Esophagus squamous epithelium (tissue), 5 donors: ENCODE results near the gene APMAP. TPM values are rescaled to one million over a fixed set of nuclear protein-coding genes. Genes with fewer than 3 reads are reported as not detected.

ENCODE experiments used
- DNase-seq: peaks from one replicate; lab custom pipeline; 2025; lab: John Stamatoyannopoulos, UW
- H3K27ac ChIP-seq, 4 donors: fragments of 200-600 bp; sonication (generic); one replicate each; pipeline ENCODE4 v1.5.1; 2016 to 2019; ENCODE audit warnings: mild to moderate bottlenecking in 1 of 4
- H3K27me3 ChIP-seq, 4 donors: fragments of 200-600 bp; sonication (generic); 1 replicate in 3 of 4; 2 replicates in 1 of 4; pipeline versions ENCODE4 v1.5.1 to v1.6.0; 2017 to 2021; ENCODE audit warnings: antibody characterized with exemption in 1 of 4
- H3K36me3 ChIP-seq, 3 donors: fragments of 200-600 bp; sonication (generic); one replicate each; pipeline ENCODE4 v1.5.1; 2016 to 2019
- H3K4me1 ChIP-seq, 3 donors: fragments of 200-600 bp; sonication (generic); one replicate each; pipeline ENCODE4 v1.5.1; 2017 to 2019
- H3K4me3 ChIP-seq, 4 donors: fragments of 200-600 bp; sonication (generic); 1 replicate in 3 of 4; 2 replicates in 1 of 4; pipeline ENCODE4 v1.5.1; 2016 to 2019; ENCODE audit warnings: mild to moderate bottlenecking in 2 of 4, moderate library complexity in 1 of 4
- H3K9me3 ChIP-seq, 3 donors: fragments of 200-600 bp; sonication (generic); one replicate each; pipeline ENCODE4 v1.5.1; 2016 to 2019
- POLR2A ChIP-seq, 4 donors: fragments of 450-650 bp; IDR thresholded peaks; one replicate each; pipeline ENCODE4 v1.6.1; 2017; ENCODE audit warnings: antibody characterized with exemption in 4 of 4, mild to moderate bottlenecking in 4 of 4, moderate library complexity in 3 of 4
- WGBS, 2 donors: methylation state at CpG; one replicate each; pipeline ENCODE4 v1.1.5; 2018; 5-methylcytosine and 5-hydroxymethylcytosine counted together
- intact Hi-C: fragments of 100-400 bp; cut with DNase I; formaldehyde crosslinking; loops from one replicate; pipeline ENCODE4 v1.15.0; 2022
- total RNA-seq, 4 donors: library from RNA; depleted of rRNA; stranded (reverse); fragments of >200 nt; gene quantifications; one replicate each; pipeline ENCODE4 v1.1.0, GENCODE V29; 2016
- TF ChIP-seq, protein P1 (sequence below), 6 experiments: fragments of 450-650 bp in 4 of 6; fragments of 200-600 bp in 2 of 6; sonication (generic) in 2 of 6; IDR thresholded peaks; one replicate each; pipeline ENCODE4 v1.5.1; 2016 to 2019; ENCODE audit warnings: antibody characterized with exemption in 6 of 6, mild to moderate bottlenecking in 4 of 6, moderate library complexity in 4 of 6
- donor health status: DM: yes; HTN: yes; CAD: no.

Gene APMAP
- total RNA-seq, 4 donors from 2014 or later: 16.7 to 38.4 (median 25.6) TPM

DNA sequence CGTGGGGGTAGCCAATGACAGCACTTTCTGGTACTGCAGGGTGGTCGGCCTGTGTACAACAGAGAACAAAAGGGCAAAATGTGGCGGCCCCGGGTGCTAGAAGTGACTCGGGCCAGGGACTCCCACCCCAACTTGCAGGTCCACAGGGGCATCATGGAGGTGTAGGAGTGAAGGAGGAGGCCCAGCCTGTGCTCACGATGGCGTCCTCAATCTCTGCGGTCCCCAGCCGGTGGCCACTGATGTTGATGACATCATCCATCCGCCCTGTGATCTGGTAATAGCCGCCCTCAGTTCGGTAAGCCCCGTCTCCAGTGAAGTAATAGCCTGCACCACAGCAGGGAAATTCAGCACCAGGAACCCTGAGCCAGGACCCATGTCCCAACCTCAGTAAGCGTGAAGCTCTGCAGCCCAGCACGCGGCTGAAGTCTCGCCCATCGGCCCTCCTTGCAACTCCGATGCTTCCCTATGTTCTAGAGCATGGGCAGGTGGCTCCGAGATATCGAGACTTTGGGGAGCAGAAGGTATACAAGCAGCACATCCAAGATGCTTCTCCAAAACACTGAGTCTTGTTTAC is 20.2 kb upstream of the APMAP start:
- H3K4me1 ChIP-seq: peaks cover 0 to 33% (median 10%) of the 10 kb centered on the region in 3 donors
- H3K36me3 ChIP-seq: peaks cover 0 to 93% (median 19%) of the 10 kb centered on the region in 3 donors
- H3K27ac ChIP-seq: no peak overlapping the region
- TF ChIP-seq, protein P1, sequence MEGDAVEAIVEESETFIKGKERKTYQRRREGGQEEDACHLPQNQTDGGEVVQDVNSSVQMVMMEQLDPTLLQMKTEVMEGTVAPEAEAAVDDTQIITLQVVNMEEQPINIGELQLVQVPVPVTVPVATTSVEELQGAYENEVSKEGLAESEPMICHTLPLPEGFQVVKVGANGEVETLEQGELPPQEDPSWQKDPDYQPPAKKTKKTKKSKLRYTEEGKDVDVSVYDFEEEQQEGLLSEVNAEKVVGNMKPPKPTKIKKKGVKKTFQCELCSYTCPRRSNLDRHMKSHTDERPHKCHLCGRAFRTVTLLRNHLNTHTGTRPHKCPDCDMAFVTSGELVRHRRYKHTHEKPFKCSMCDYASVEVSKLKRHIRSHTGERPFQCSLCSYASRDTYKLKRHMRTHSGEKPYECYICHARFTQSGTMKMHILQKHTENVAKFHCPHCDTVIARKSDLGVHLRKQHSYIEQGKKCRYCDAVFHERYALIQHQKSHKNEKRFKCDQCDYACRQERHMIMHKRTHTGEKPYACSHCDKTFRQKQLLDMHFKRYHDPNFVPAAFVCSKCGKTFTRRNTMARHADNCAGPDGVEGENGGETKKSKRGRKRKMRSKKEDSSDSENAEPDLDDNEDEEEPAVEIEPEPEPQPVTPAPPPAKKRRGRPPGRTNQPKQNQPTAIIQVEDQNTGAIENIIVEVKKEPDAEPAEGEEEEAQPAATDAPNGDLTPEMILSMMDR (IDR thresholded peaks at IDR 0.05): no peak
- no peak for TF ChIP-seq POLR2A (IDR thresholded peaks at IDR 0.05)
- intact Hi-C loops: no loop called here
- H3K27me3 ChIP-seq: no peaks in the 10 kb centered on the region
- no peaks in the 10 kb centered on the region for H3K9me3 ChIP-seq
- H3K4me3 ChIP-seq: no peak overlapping the region
- 92 to 98% methylated on average over 8 to 12 of the region's 21 CpGs for WGBS, 2 donors
- DNase-seq: no peak

DNA sequence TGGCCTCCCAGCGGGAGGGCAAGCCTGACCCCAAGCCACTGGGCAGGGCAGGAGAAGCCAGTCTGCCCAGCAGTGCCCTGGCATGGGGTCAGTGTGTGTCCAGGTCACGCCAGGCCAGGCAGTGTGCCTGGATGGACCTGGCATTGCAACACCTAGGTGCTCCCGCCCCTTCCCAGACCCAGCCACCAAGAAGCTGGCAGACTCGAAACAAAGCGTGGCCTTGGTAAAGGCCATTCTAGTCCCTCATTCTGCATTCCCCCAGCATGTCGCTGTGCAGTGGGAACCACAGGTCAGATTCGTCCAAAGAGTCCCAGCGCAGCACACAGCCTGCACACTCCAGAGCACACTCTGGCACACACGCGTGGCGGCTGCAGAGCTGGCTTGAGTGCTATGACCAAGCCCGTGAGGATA is 19.3 kb upstream of the APMAP start:
- no peak overlapping the region for H3K27ac ChIP-seq
- H3K4me1 ChIP-seq: peaks cover 0 to 25% (median 2%) of the 10 kb centered on the region in 3 donors
- no peaks in the 10 kb centered on the region for H3K27me3 ChIP-seq
- H3K9me3 ChIP-seq: no peaks in the 10 kb centered on the region
- 89 to 96% methylated on average over 5 to 6 of the region's 12 CpGs for WGBS, 2 donors
- no peak overlapping the region for H3K4me3 ChIP-seq
- peaks cover 0 to 100% (median 28%) of the 10 kb centered on the region in 3 donors for H3K36me3 ChIP-seq
- TF ChIP-seq, protein P1 (IDR thresholded peaks at IDR 0.05): no peak
- TF ChIP-seq POLR2A (IDR thresholded peaks at IDR 0.05): no peak
- intact Hi-C loops: no loop called here
- DNase-seq: no peak

DNA sequence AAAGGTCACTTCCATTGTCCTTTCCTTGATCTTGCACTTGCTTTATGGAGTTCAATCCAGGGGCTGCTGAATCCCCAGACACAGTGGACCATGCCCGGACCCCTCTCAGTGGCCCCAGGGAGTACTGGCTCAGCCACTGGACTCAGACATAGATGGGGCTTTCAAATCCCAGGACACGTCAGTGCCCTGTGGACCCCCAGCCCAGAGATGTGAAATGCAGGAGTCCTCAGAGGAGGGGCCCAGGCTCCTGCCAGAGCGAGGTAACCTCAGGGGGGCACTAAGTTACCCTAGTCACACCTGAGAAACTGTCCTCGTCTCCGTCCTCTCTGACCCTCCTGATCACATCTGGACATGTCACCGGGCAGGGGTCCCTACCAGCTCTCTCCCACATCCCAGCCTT is 18.7 kb upstream of the APMAP start:
- Histone ChIP-seq H3K4me3 (no peak overlapping the region), H3K9me3 (no peaks in the 10 kb centered on the region), H3K27ac (no peak overlapping the region), H3K36me3 (peaks cover 0 to 100% (median 30%) of the 10 kb centered on the region in 3 donors), H3K27me3 (no peaks in the 10 kb centered on the region), H3K4me1 (peaks cover 0 to 19% (median 0%) of the 10 kb centered on the region in 3 donors)
- intact Hi-C loops: no loop called here
- no peak for DNase-seq
- 84 to 93% methylated on average over 4 of the region's 6 CpGs for WGBS, 2 donors
- TF ChIP-seq POLR2A (IDR thresholded peaks at IDR 0.05): no peak

DNA sequence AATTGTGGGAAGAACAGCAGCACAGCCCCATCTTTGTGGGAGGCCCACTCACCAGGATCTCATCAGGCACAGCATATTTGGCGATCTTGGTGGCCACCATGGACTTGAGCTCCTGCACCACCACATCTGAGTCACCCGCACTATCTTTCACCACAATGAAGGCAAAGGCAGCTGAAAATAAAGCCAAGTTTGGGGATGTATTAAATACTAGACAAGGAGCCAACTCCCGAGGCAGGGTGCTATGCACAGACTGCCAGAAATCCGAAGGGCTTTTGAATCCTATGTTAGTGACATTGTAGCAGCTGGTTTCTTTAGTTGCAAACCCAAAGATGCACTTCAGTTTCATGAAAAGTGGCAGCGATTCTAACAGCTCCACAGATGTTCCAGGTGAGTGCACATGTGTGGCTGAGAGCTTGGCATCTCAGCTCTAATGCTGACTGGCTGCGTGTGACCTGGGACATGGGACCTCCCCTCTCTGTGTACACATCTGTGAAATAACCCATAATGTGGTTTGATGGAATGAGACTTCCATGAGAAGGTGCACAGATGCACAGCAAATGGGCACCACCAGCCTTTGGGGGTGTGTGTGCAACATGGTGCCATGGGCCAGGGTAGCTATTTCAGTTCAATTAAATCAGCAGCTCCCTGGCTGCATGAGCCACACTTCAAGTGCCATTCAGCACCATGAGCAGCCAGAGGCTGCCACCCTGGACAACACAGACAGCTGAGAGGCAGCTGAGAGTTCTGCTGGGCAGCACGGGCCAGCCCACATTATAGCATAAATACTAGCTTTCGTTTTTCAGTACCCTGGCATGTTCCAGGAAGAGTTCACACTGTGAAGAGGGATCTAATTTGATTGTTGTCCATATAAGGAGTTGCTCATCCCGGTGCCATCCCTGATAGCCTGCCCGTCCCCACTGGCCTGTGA is 16.9 kb upstream of the APMAP start:
- Histone ChIP-seq H3K4me1 (peaks cover 0 to 25% (median 0%) of the 10 kb centered on the region in 3 donors), H3K9me3 (no peaks in the 10 kb centered on the region), H3K27ac (peak overlapping the region in 2 of 4 donors; percentile 36 to 47), H3K36me3 (peaks cover 0 to 100% (median 30%) of the 10 kb centered on the region in 3 donors), H3K4me3 (no peak overlapping the region), H3K27me3 (no peaks in the 10 kb centered on the region)
- TF ChIP-seq POLR2A (IDR thresholded peaks at IDR 0.05): no peak
- TF ChIP-seq, protein P1 (IDR thresholded peaks at IDR 0.05): no peak
- 64 to 67% methylated on average over 9 to 10 of the region's 10 CpGs for WGBS, 2 donors
- intact Hi-C loops: no loop called here
- no peak for DNase-seq

DNA sequence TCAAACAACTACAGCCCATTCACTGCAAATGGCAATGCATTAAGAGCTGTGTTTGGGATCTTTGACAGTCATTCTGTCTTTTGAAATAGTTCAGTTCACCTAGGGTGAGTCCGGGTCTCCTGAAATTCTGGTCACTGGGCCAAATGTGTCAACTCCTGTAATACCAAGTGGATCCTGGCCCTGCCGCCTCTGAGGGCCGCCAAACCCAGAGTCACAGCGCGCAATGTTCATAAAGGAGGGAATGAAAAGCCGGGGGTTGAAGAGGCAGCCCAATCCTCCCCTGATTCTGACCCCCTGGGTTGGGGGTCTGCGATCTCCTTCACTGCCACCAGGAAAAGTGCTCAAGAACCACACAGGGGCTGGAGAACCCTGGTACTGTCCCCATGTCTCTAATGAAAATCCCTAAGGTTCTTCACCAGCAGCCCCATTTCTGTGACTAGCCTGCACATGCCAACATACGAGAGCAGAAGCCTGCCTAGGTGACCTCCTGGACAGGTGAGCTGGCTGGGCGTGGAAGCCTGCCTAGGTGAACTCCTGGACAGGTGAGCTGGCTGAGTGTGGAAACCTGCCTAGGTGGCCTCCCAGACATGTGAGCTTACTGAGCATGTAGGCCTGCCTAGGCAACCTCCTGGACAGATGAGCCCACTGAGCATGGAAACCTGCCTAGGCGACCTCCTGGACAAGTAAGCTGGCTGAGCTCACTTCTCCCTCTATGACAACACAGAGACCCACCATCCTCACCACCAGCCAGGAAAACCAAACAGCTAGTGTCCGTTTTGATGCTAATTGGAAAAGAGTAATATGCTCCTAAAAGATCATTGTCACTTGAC is 16.1 kb upstream of the APMAP start:
- intact Hi-C loops: no loop called here
- Histone ChIP-seq H3K36me3 (peaks cover 0 to 93% (median 29%) of the 10 kb centered on the region in 3 donors), H3K4me3 (no peak overlapping the region), H3K9me3 (no peaks in the 10 kb centered on the region), H3K4me1 (peaks cover 0 to 25% (median 0%) of the 10 kb centered on the region in 3 donors), H3K27me3 (no peaks in the 10 kb centered on the region), H3K27ac (peak overlapping the region in 3 of 4 donors; percentile 1 to 47 (median 5))
- TF ChIP-seq, protein P1 (IDR thresholded peaks at IDR 0.05): no peak
- no peak for TF ChIP-seq POLR2A (IDR thresholded peaks at IDR 0.05)
- no peak for DNase-seq
- WGBS, 2 donors: 95% methylated on average over 7 of the region's 11 CpGs; no CpG with 5 or more reads in 1 of the 2 donors
